CD4-positive, alpha-beta memory T cell (primary cell): ENCODE data around the gene ZSCAN2. TPM values are rescaled to one million over a fixed set of nuclear protein-coding genes. Genes with fewer than 3 reads are reported as not detected.

Experiments
- CTCF ChIA-PET: fragments of 350-600 bp; sonication (Branson Sonifier 250); formaldehyde crosslinking; loops from one replicate; lab custom pipeline; 2021; ENCODE audit warnings: inconsistent platforms; ENCODE audit not compliant: partially characterized antibody; lab: Charles Lee
- POLR2A ChIA-PET: fragments of 350-600 bp; sonication (Branson Sonifier 250); formaldehyde crosslinking; loops from one replicate; lab custom pipeline; 2021; ENCODE audit not compliant: partially characterized antibody; lab: Charles Lee
- DNase-seq, 5 donors: peaks; one replicate each; pipeline versions ENCODE4 v3.0.0 to v3.0.0-alpha.2; 2020 to 2022; ENCODE audit warnings: mixed read lengths in 1 of 5
- H3K27ac ChIP-seq: one replicate; pipeline ENCODE4 v1.7.0; 2013; ENCODE audit warnings: low read depth, low read length
- H3K27me3 ChIP-seq: 2 replicates; pipeline ENCODE4 v1.7.0; 2013; ENCODE audit warnings: mild to moderate bottlenecking, low read length, moderate library complexity; ENCODE audit not compliant: insufficient read depth
- H3K36me3 ChIP-seq: 2 replicates; pipeline ENCODE4 v1.7.0; 2013; ENCODE audit warnings: mild to moderate bottlenecking, low read length, moderate library complexity; ENCODE audit not compliant: insufficient read depth
- H3K4me1 ChIP-seq: 2 replicates; pipeline ENCODE4 v1.7.0; 2013; ENCODE audit warnings: mild to moderate bottlenecking, low read length, moderate library complexity; ENCODE audit not compliant: insufficient read depth
- H3K4me3 ChIP-seq, 2 donors: one replicate each; pipeline ENCODE4 v1.7.0; 2013; ENCODE audit warnings: low read length in 2 of 2, mild to moderate bottlenecking in 1 of 2
- H3K9me3 ChIP-seq, 2 donors: one replicate each; pipeline ENCODE4 v1.7.0; 2013; ENCODE audit warnings: low read length in 2 of 2, control low read depth in 1 of 2; ENCODE audit not compliant: control insufficient read depth in 1 of 2
- H3K27ac Mint-ChIP-seq, 7 donors: one replicate each; pipeline ENCODE4 v1.8.0; 2020 to 2021; ENCODE audit warnings: mixed read lengths in 7 of 7, mild to moderate bottlenecking in 6 of 7, inconsistent platforms in 3 of 7, moderate library complexity in 3 of 7
- H3K27me3 Mint-ChIP-seq, 2 donors: one replicate each; pipeline ENCODE4 v1.8.0; 2020 to 2021; ENCODE audit warnings: mixed read lengths in 2 of 2
- H3K36me3 Mint-ChIP-seq, 2 donors: one replicate each; pipeline ENCODE4 v1.8.0; 2020 to 2021; ENCODE audit warnings: mixed read lengths in 2 of 2, inconsistent platforms in 1 of 2, mild to moderate bottlenecking in 1 of 2
- H3K4me1 Mint-ChIP-seq, 4 donors: one replicate each; pipeline ENCODE4 v1.8.0; 2020 to 2021; ENCODE audit warnings: mixed read lengths in 4 of 4, mild to moderate bottlenecking in 1 of 4
- H3K4me3 Mint-ChIP-seq, 8 donors: one replicate each; pipeline ENCODE4 v1.8.0; 2020 to 2021; ENCODE audit warnings: mixed read lengths in 8 of 8, mild to moderate bottlenecking in 7 of 8, moderate library complexity in 6 of 8, inconsistent platforms in 3 of 8
- H3K9me3 Mint-ChIP-seq, 8 donors: one replicate each; pipeline ENCODE4 v1.8.0; 2020 to 2021; ENCODE audit warnings: mixed read lengths in 8 of 8, mild to moderate bottlenecking in 5 of 8, inconsistent platforms in 3 of 8, moderate library complexity in 1 of 8
- intact Hi-C: fragments of 100-400 bp; cut with micrococcal nuclease; formaldehyde crosslinking; loops from one replicate; pipeline ENCODE4 v1.15.1; 2023
- polyA plus RNA-seq, 2 donors: library from polyadenylated mRNA; unstranded; fragments of 300-500 nt; fragmentation: Illumina TruSeq; gene quantifications; one replicate each; pipeline ENCODE4 v1.2.3, GENCODE V29; 2021
- total RNA-seq, 2 experiments: library from RNA; stranded (reverse); gene quantifications; one replicate each; pipeline ENCODE4 v1.2.3, GENCODE V29; 2021

The ZSCAN2 gene
- total and polyA plus RNA-seq, 4 experiments from 2014 or later: 3.3 to 14.1 (median 7.9) TPM

GRCh38 chr15:84658788-84659411 lies 58.1 kb downstream of the ZSCAN2 start:
- peak overlapping the region; percentile 58 for H3K27ac ChIP-seq
- peaks cover 11 to 45% (median 30%) of the 10 kb centered on the region in 4 donors for H3K4me1 Mint-ChIP-seq
- no peaks in the 10 kb centered on the region for H3K27me3 ChIP-seq
- H3K36me3 Mint-ChIP-seq: peaks cover under 1 to 11% of the 10 kb centered on the region in 2 donors
- intact Hi-C loops: loop anchor here (1.0 kb wide), 4 partner anchors 57 to 269 kb away; partner anchors contain the start of genes SEC11A and ZNF592
- no peak for DNase-seq
- ChIA-PET CTCF (interaction anchor here (0.7 to 3.5 kb wide), 29 partner anchors 8 to 270 kb away, joined by 3 to 19 read pairs (median 5); partner anchors contain the start of genes SEC11A and ZSCAN2), POLR2A (interaction anchor here (0.6 to 8.8 kb wide), 14 partner anchors 21 to 322 kb away, joined by 3 to 144 read pairs (median 4); partner anchors contain the start of gene SEC11A)
- H3K27me3 Mint-ChIP-seq: no peaks in the 10 kb centered on the region
- H3K9me3 Mint-ChIP-seq: peaks cover 0 to 1% (median 0%) of the 10 kb centered on the region in 8 donors
- no peaks in the 10 kb centered on the region for H3K9me3 ChIP-seq
- H3K4me1 ChIP-seq: peaks cover 28% of the 10 kb centered on the region
- peak overlapping the region; percentile 65 to 95 (median 90) for H3K27ac Mint-ChIP-seq
- peak overlapping the region; percentile 75 to 87 (median 80) for H3K4me3 Mint-ChIP-seq
- no peaks in the 10 kb centered on the region for H3K36me3 ChIP-seq
- peak overlapping the region; percentile 39 to 44 for H3K4me3 ChIP-seq

DNA sequence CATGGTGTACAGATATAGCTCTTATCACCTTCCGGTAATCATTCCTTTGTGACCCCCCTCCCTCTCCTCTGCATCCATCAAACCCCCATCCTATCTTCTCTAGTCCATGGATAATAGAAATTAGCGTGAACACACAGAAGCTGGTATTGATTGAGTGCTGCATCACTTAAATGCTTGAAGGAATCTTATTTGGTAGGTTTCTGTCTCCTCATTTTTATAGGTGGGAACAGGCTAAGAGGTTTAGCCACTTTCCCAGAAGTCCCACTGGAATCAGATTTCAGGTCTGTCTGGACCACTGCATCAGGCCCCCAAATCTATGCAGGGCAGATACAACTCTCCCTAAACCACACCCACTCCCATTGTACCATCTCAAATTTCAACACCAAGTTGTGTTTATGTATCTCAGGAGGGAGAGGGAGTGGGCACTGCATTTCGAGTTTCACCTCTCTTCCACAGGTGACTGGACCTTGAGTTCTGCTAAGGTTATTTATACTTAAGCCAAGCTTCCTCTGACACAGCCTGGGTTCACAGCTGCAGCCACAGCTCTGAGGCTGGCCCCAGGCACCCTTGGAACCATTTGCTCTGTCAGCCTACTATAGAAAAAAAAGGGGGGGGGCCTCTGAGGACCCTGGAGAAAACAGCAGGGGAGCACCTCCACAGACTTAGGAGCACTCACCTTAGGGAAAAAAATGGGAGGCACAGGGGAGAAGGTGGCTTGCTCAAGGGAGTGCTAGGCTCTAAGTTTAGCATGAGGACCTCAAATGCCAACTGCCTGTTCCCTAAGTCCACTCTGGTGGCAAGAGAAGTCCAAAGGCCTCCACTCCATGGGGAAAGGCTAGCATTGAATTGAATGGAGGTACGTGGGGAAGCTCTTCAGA lies 59.3 kb downstream of the ZSCAN2 start:
- Mint-ChIP-seq H3K27me3 (no peaks in the 10 kb centered on the region), H3K9me3 (no peaks in the 10 kb centered on the region), H3K27ac (peak overlapping the region in 6 of 7 donors; percentile 30 to 88 (median 70)), H3K4me3 (peak overlapping the region in 5 of 8 donors; percentile 4 to 67 (median 20)), H3K4me1 (peaks cover 7 to 38% (median 21%) of the 10 kb centered on the region in 4 donors), H3K36me3 (peaks cover 7 to 9% of the 10 kb centered on the region in 2 donors)
- ChIA-PET CTCF (interaction anchor here (0.9 to 3.5 kb wide), 14 partner anchors 11 to 112 kb away, joined by 3 to 19 read pairs (median 4); partner anchors contain the start of gene SEC11A), POLR2A (interaction anchor here (1.2 to 8.8 kb wide), 4 partner anchors 60 to 89 kb away, joined by 3 to 144 read pairs (median 26); partner anchors contain the start of gene SEC11A)
- DNase-seq: no peak
- no peaks in the 10 kb centered on the region for H3K36me3 ChIP-seq
- no peak overlapping the region for H3K27ac ChIP-seq
- no peaks in the 10 kb centered on the region for H3K9me3 ChIP-seq
- intact Hi-C loops: no loop called here
- no peaks in the 10 kb centered on the region for H3K27me3 ChIP-seq
- peaks cover 24% of the 10 kb centered on the region for H3K4me1 ChIP-seq
- H3K4me3 ChIP-seq: no peak overlapping the region

DNA sequence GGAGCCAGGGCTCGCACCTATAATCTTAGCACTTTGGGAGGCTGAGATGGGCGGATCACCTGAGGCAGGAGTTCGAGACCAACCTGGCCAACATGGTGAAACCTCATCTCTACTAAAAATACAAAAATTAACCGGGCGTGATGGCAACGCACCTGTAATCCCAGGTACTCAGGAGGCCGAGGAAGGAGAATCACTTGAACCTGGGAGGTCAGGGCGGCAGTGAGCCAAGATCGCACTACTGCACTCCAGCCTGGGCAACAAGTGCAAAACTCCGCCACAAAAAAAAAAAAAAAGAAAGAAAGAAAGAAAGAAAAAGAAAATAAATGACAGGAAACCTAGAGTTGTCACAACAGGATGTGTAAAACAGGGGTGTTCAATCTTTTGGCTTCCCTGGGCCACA lies 60.2 kb downstream of the ZSCAN2 start:
- Mint-ChIP-seq H3K9me3 (no peaks in the 10 kb centered on the region), H3K4me3 (no peak overlapping the region), H3K27ac (peak overlapping the region in 1 of 7 donors; percentile 41), H3K36me3 (peaks cover 7 to 16% of the 10 kb centered on the region in 2 donors), H3K27me3 (no peaks in the 10 kb centered on the region), H3K4me1 (peaks cover 7 to 30% (median 18%) of the 10 kb centered on the region in 4 donors)
- intact Hi-C loops: no loop called here
- ChIA-PET CTCF (interaction anchor here (0.6 to 3.3 kb wide), 6 partner anchors 60 to 113 kb away, joined by 3 to 15 read pairs (median 3); no protein-coding TSS in a partner anchor), POLR2A (interaction anchor here (1.2 kb wide), 1 partner anchor 90 kb away, joined by 3 read pairs; no protein-coding TSS in a partner anchor)
- Histone ChIP-seq H3K9me3 (no peaks in the 10 kb centered on the region), H3K27me3 (no peaks in the 10 kb centered on the region), H3K4me1 (peaks cover 20% of the 10 kb centered on the region), H3K4me3 (no peak overlapping the region), H3K36me3 (no peaks in the 10 kb centered on the region), H3K27ac (no peak overlapping the region)
- DNase-seq: no peak

- intact Hi-C loops: no loop called here
- Histone ChIP-seq H3K4me3 (no peak overlapping the region), H3K27me3 (no peaks in the 10 kb centered on the region), H3K36me3 (peaks cover 18% of the 10 kb centered on the region), H3K4me1 (no peaks in the 10 kb centered on the region), H3K27ac (no peak overlapping the region), H3K9me3 (no peaks in the 10 kb centered on the region)
- POLR2A ChIA-PET: no interaction called here
- CTCF ChIA-PET: interaction anchor here (1.0 kb wide), 1 partner anchor 11 kb away, joined by 3 read pairs; no protein-coding TSS in a partner anchor
- Mint-ChIP-seq H3K27me3 (no peaks in the 10 kb centered on the region), H3K4me3 (peak overlapping the region in 1 of 8 donors; percentile 5), H3K36me3 (peaks cover 29 to 60% of the 10 kb centered on the region in 2 donors), H3K27ac (peak overlapping the region in 4 of 7 donors; percentile 2 to 90 (median 50)), H3K9me3 (no peaks in the 10 kb centered on the region), H3K4me1 (peaks cover 0 to 5% (median 0%) of the 10 kb centered on the region in 4 donors)
- no peak for DNase-seq
Observed at GRCh38 chr15:84666373-84666772, 65.6 kb downstream of the ZSCAN2 start.

GRCh38 chr15:84668221-84668982 lies 67.6 kb downstream of the ZSCAN2 start:
- Mint-ChIP-seq H3K27me3 (no peaks in the 10 kb centered on the region), H3K36me3 (peaks cover 36 to 65% of the 10 kb centered on the region in 2 donors), H3K27ac (peak overlapping the region in 5 of 7 donors; percentile 0 to 69 (median 53)), H3K4me1 (peaks cover 0 to 9% (median 0%) of the 10 kb centered on the region in 4 donors), H3K4me3 (no peak overlapping the region), H3K9me3 (no peaks in the 10 kb centered on the region)
- intact Hi-C loops: no loop called here
- Histone ChIP-seq H3K27me3 (no peaks in the 10 kb centered on the region), H3K4me1 (no peaks in the 10 kb centered on the region), H3K27ac (no peak overlapping the region), H3K9me3 (no peaks in the 10 kb centered on the region), H3K36me3 (peaks cover 18% of the 10 kb centered on the region), H3K4me3 (no peak overlapping the region)
- DNase-seq: no peak
- ChIA-PET POLR2A (no interaction called here), CTCF (no interaction called here)

DNA sequence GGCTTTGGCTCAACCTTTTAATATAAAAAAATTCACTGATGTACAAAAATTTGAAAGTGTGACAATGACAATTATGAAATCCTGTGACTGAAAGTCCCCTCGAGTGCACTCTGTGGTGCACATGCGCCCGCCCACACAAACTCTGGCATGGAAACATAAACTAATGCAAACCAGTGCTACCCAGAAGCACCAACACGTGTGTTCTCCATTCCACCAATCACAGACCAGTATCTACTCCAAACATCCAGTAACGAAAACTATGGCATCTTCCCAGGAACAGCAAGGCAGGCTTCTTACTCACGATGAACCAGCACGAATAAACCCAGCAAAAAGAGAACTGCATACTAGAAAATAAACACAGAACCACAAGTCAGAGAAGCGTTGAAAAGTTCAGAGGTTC lies 68.9 kb downstream of the ZSCAN2 start:
- Histone ChIP-seq H3K9me3 (no peaks in the 10 kb centered on the region), H3K4me1 (no peaks in the 10 kb centered on the region), H3K27ac (no peak overlapping the region), H3K27me3 (no peaks in the 10 kb centered on the region), H3K4me3 (no peak overlapping the region), H3K36me3 (peaks cover 22% of the 10 kb centered on the region)
- no peak overlapping the region for H3K4me3 Mint-ChIP-seq
- peaks cover 0 to 9% (median under 1%) of the 10 kb centered on the region in 4 donors for H3K4me1 Mint-ChIP-seq
- H3K36me3 Mint-ChIP-seq: peaks cover 35 to 69% of the 10 kb centered on the region in 2 donors
- H3K9me3 Mint-ChIP-seq: no peaks in the 10 kb centered on the region
- H3K27me3 Mint-ChIP-seq: no peaks in the 10 kb centered on the region
- CTCF ChIA-PET: no interaction called here
- POLR2A ChIA-PET: interaction anchor here (0.8 to 1.1 kb wide), 3 partner anchors 15 to 78 kb away, joined by 3 to 4 read pairs (median 3); partner anchors contain the start of genes SEC11A and WDR73
- intact Hi-C loops: no loop called here
- no peak for DNase-seq
- peak overlapping the region in 5 of 7 donors; percentile 5 to 77 (median 54) for H3K27ac Mint-ChIP-seq
